ENCODE data around the gene FMNL2. TPM values are rescaled to one million over a fixed set of nuclear protein-coding genes. Genes with fewer than 3 reads are reported as not detected.

FMNL2 gene
- total RNA-seq, 1 donor from 2014 or later = 41.7 TPM

GRCh38 chr2:152499896-152500735 lies 165.1 kb downstream of the FMNL2 start:
- peaks cover 5% of the 10 kb centered on the region for H3K27me3 Mint-ChIP-seq (ENCODE audit: unreplicated experiment)
- H3K9me3 Mint-ChIP-seq (ENCODE audit: unreplicated experiment) = no peaks in the 10 kb centered on the region
- no peak for TF ChIP-seq CTCF (IDR thresholded peaks at IDR 0.05; ENCODE audit: unreplicated experiment)
- H3K27ac Mint-ChIP-seq (ENCODE audit: unreplicated experiment) = no peak overlapping the region
- no peak for DNase-seq (ENCODE audit: low spot score)
- peaks cover 6% of the 10 kb centered on the region for H3K36me3 Mint-ChIP-seq (ENCODE audit: low read depth, unreplicated experiment)
- H3K4me1 Mint-ChIP-seq (ENCODE audit: unreplicated experiment) = peaks cover 30% of the 10 kb centered on the region
- no peak overlapping the region for H3K4me3 Mint-ChIP-seq (ENCODE audit: unreplicated experiment)

GRCh38 chr2:152500772-152501171 lies 165.8 kb downstream of the FMNL2 start:
- peaks cover 5% of the 10 kb centered on the region for H3K27me3 Mint-ChIP-seq (ENCODE audit: unreplicated experiment)
- H3K4me1 Mint-ChIP-seq (ENCODE audit: unreplicated experiment) = peaks cover 28% of the 10 kb centered on the region
- H3K9me3 Mint-ChIP-seq (ENCODE audit: unreplicated experiment) = no peaks in the 10 kb centered on the region
- DNase-seq (ENCODE audit: low spot score) = no peak
- H3K36me3 Mint-ChIP-seq (ENCODE audit: low read depth, unreplicated experiment) = peaks cover 6% of the 10 kb centered on the region
- TF ChIP-seq CTCF (IDR thresholded peaks at IDR 0.05; ENCODE audit: unreplicated experiment) = no peak
- no peak overlapping the region for H3K4me3 Mint-ChIP-seq (ENCODE audit: unreplicated experiment)
- no peak overlapping the region for H3K27ac Mint-ChIP-seq (ENCODE audit: unreplicated experiment)

GRCh38 chr2:152501666-152502065 lies 166.7 kb downstream of the FMNL2 start:
- Mint-ChIP-seq H3K27ac (ENCODE audit: unreplicated experiment) (no peak overlapping the region), H3K27me3 (ENCODE audit: unreplicated experiment) (peaks cover 5% of the 10 kb centered on the region), H3K4me1 (ENCODE audit: unreplicated experiment) (peaks cover 23% of the 10 kb centered on the region), H3K9me3 (ENCODE audit: unreplicated experiment) (no peaks in the 10 kb centered on the region), H3K4me3 (ENCODE audit: unreplicated experiment) (no peak overlapping the region), H3K36me3 (ENCODE audit: low read depth, unreplicated experiment) (peaks cover 6% of the 10 kb centered on the region)
- no peak for DNase-seq (ENCODE audit: low spot score)
- no peak for TF ChIP-seq CTCF (IDR thresholded peaks at IDR 0.05; ENCODE audit: unreplicated experiment)

GRCh38 chr2:152504618-152505017 lies 169.6 kb downstream of the FMNL2 start:
- H3K36me3 Mint-ChIP-seq (ENCODE audit: low read depth, unreplicated experiment) = peaks cover 6% of the 10 kb centered on the region
- no peak overlapping the region for H3K4me3 Mint-ChIP-seq (ENCODE audit: unreplicated experiment)

More at GRCh38 chr2:152504618-152505017, 169.6 kb downstream of the FMNL2 start:
- no peaks in the 10 kb centered on the region for H3K9me3 Mint-ChIP-seq (ENCODE audit: unreplicated experiment)
- H3K4me1 Mint-ChIP-seq (ENCODE audit: unreplicated experiment) = peaks cover 15% of the 10 kb centered on the region
- no peak overlapping the region for H3K27ac Mint-ChIP-seq (ENCODE audit: unreplicated experiment)
- H3K27me3 Mint-ChIP-seq (ENCODE audit: unreplicated experiment) = peaks cover 5% of the 10 kb centered on the region
- TF ChIP-seq CTCF (IDR thresholded peaks at IDR 0.05; ENCODE audit: unreplicated experiment) = no peak
- DNase-seq (ENCODE audit: low spot score) = no peak

All from endothelial cell (in vitro differentiated cells).